ENCODE measurements around the gene SLC4A2.

SLC4A2 gene

DNA sequence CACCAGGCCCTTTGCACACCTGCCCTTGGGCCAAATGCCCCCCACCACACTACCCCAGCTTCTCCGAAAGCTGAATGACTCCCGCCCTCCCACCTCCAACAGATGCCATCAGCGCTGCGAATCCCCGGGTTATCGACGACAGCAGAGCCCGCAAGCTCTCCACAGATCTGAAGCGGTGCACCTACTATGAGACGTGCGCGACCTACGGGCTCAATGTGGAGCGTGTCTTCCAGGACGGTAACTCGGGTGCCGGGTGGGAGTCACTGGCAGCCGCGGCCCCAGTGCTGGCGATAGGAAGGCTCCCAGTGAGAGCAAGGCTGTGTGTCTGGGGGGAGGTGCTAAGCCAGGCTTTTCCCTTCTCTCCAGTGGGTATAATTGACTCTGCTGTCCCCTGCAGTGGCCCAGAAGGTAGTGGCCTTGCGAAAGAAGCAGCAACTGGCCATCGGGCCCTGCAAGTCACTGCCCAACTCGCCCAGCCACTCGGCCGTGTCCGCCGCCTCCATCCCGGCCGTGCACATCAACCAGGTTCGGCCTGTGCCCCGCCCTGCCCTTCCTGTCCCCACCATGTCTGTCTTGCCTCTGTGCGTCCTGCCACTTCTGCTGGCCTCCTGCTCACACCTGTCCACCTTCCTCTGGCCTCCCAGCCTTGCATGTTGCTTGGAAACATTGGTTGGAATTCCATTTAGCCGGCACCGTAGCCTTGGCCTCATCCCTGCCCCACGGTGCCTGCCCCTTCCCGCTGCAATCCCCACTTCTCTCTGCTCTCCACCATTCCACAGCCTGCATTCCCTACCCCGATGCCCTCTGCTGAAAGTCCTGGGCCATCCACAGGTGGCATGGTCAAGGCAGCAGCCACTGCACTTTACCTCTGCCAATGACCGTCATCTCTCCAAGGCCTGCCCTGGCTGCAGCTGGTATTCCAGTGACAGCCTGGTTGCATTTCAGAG lies 59.0 kb downstream of the SLC4A2 start:
- no peak for DNase-seq

DNA sequence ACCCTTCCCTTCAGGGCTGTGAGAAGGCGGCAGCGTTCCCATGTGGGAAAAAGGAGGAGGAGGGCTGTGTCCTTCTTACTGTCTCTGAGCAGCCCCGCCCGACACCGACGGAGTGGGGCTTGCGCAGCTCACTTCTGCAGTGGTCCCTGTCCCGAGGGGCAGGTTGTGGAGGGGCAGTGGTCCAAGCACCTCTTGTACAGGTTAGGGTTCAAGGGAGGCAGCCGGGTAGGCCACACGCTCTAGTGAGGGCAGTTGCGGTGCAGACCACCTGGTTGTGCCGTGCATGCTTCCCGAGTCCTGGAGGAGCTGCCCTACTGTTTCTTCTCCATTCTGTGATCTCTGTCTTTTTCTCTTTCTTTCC lies 59.6 kb downstream of the SLC4A2 start:
- DNase-seq, result no peak

DNA sequence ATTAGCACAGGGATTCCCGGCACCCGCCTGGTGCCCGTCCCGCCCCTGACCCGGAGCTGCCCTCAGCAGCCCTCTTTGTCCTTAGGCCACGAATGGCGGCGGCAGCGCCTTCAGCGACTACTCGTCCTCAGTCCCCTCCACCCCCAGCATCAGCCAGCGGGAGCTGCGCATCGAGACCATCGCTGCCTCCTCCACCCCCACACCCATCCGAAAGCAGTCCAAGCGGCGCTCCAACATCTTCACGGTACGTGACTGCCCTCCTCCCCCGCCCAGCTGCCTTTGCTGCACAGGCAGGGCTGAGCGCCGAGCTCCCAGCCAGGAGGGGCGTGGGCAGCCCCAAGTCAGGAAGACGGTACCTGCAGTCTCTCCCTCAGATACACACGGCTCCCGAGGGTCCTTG lies 60.5 kb downstream of the SLC4A2 start:
- DNase-seq, result no peak

DNA sequence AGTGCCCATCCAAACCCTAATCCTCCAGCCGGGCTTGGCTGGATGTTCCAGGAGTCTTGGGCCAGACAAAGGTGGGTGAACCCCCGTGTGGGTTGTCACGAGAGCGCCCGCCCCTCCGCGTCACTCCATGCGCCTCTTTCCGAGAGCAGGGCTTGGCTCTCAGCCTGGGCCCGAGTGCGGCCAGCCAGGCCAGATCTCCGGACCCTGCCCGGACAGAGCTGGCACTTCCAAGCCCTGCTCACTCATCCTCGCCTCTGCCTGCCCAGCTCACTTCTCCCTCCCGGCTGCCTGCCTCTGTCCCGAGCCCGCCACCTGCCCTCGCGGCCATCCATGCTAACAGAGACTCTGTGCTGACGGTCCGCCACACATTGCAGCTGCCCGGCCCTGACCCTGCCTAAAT lies 61.5 kb downstream of the SLC4A2 start:
- DNase-seq, result no peak

DNA sequence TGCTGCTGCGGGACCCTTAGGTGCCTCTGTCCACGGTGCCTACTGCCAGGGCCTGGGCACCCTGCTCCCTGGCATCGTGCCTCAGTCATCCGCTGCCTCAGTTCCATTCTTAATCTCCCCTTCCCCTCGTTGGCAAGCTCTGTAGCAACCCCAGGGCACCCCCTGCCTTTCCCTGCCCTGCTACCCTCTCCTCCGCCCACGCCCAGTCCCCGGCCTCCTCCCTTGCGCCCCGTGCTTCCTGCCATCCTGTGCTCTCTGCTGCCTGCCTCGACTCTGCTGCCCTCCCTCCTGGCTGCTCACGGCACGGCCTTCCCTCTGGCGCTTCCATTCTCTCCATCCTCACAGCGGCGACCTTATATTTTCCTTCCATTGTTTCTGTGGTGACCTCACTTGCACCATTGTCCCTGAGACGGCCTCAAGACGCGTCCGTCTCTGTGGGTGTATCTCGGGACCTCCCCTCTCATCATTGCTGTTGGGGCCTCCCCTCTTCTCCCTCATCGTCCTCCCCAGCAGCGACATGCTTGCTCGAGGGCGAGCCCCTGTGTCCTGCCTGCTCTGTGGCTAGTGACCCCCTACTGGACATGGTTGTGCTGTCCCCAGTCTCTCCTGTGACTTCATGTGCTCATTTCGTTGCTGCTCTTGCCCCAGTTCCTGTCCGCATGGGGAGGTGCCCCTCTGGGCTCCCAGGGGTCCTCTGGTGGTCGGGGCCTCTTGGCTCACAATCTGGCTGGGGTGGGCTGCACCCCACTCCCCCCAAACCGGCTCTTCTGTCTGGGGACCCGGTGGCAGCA lies 62.2 kb downstream of the SLC4A2 start:
- no peak for DNase-seq

DNA sequence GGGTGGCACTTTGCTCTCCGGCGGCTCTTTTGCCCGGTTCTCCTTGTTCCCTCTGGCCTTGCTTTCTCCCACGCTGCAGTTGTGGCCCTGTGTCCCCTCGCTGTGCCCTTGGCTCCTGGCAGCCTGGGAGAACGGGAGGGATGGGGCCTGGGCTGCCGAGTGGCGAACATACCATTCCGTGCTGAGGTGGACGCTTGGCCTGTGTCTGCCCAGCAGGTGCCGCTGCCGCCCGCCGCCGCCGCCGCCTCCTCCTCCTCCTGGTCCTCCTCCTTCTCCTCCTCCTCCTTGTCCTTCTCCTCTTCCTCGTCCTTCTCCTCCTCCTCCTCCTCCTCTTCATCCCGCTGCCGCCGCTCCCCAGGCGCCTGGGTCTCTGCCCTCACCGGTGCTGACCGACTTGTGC lies 62.9 kb downstream of the SLC4A2 start:
- no peak for DNase-seq

DNA sequence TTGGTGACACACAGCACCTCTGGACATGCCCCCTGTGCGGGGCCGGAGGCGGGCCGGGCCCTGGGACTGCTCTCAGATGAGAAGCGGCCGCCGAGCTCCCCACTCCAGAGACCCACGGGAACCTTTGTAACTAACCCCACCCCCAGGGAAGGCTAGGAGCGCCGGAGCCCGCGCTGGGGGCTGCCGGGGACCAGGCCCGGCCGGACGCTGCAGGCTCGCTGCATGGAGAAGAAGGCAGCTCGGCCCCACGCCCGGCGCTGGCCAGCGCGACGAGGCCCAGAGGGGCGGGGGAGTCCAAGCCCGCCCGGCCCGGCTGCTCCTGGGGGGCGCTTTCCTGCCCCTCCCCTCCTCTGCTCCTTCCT lies 63.4 kb downstream of the SLC4A2 start:
- no peak for DNase-seq

DNA sequence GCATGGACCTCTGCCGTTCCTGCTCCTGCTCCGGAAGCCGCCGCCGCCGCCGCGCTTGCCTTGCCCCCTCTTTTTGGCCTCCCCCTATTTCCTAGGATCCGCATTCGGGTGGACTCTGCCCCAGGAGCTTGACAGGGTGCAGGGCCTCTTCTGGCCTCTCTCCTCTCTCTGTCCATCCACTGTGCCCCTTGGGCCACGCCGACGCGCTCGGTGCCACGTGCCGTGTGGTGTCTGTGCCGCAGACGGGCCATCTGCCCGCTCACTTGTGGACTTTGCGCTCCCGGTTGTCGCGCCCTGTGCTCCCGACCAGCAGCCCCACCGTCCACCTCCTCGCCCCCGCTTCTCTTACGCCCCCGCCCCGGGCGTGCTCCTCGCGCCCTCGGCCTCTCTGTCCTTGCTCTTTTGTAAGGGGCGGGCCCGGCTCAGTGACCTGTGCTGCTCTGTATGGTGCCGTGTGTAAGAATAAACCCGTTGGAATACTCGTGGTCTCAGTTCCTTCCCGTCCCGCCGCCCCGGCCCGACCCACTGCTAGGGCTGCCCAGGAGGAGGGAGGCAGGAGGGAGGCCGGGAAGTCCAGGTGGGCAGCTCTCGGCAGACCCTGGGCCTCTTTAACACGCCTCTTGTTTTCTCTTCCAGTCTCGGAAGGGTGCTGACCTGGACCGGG lies 63.9 kb downstream of the SLC4A2 start:
- no peak for DNase-seq

DNA sequence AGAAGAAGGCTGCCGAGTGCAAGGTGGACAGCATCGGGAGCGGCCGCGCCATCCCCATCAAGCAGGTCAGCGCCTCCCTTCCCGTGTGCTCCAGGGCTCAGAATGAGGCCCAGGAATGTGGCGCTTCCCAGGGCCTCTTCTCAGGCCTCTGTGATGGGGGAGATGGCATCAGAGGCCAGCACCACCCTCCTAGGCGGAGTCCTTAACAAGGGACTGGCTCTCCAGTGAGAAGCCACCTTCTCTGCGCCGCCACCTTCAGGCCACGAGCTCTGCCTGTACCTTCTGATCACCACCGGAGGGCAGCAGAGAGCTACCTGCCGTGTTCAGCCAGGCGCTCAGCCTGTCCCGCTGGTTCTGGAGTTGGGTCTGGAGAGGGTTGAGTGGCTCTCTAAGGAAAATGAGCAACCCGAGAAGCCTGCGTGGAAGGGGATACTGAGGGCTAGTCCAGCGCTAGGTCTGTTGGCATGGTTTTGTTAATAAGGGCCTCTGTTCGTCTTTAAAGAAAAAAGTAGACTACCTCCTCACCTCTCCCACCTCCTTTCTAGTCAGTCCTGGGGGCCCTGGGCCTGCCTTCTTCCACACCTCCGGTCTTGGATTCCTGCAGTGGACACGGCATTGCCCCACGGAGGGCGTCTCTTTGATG lies 64.6 kb downstream of the SLC4A2 start:
- DNase-seq, result peak; percentile 87

DNA sequence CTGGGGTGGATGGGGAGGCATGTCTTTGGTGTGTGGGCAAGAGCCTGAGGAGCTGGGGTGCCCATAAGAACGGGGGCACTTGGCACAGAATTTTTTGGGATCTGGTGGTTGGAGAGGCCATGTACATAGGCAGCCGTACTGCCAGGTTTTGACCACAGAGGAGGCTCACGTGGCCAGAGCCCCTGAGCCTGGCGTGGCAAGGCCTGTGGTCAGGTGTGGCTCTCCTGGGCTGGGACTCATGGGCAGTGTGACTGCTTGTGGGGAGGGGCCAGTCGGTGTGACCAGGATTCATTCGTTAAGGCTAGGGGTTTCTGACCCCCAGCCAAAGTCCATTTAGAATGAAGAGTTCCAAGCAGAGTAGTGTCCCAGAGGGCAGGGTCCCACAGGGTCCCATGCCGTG lies 65.1 kb downstream of the SLC4A2 start:
- no peak for DNase-seq

DNA sequence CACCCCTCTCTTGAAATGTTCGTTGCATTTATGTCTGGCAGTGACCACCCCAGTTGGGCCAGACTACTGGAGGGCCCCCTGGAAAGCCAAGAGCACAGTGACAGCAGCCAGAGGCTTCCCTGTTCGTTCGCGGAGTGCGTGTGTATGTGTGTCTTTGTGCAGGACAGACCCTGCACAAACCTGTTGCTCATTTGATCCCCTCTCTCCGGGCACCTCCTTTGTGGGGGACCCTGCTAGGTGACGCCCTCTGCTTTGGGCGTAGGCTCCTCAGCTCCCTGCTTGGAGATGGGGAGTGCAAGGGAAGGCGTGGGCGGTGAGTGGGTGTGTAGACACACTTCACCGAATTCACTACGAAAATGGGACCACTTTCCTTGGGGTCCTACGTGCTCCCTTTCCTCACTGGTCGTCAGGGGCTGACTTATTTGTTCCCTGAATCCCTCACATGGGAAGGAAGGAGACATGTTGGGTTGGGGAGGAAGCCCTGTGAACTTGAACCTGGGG lies 65.6 kb downstream of the SLC4A2 start:
- DNase-seq, result no peak

DNA sequence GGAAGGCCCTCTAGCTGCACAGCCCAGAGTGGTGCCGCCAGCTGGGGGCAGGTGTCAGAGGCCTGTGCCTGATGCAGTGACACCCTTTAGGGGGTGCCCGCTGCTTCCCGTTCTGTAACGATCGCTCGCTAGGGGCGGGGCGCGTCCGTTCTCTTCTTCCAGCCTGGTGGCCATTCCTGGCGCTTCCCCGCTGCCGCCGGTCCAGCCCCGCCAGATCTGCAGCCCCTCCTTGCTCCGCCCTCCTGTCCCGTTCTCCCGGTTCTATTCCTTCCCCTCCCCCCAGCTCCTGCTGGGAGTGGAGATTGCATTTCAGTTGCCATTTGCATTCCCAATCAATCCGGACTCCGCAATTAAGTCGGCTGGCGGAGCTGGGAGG lies 66.1 kb downstream of the SLC4A2 start:
- no peak for DNase-seq

DNA sequence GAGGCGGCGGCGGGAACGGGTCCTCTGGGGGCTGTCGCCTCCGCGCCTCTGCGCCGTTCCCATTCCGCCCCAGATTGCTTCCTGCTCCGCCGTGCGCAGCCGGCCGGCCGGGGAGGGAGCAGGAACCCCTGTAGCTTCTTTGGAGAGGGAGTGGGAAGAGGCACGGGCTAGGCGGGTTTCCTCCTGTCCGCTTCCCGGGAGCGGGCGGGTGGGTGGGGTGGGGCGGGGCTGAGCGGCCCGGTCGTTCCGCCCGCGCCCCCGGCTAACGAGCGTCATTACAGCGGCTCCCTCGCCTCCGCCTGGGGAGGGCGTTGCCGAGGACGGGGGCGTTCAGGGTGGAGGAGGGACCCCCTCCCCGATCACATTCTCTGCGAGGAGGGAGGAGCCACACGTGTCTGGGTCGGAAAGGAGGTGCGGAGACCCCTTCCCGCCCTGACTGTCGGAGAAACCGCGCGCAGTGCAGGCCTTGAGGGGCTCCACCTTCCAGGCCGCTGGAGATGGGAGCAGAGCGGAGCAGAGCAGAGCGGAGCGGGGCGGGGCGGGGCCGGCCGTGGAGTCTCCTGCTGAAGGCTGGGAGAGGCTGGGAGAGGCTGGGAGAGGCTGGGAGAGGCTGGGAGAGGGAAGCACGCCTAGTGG lies 66.6 kb downstream of the SLC4A2 start:
- no peak for DNase-seq

Data from stimulated activated CD4-positive, alpha-beta T cell treated with anti-CD3 and anti-CD28 coated beads, Interleukin-15, amount 100 ng/mL, for 24 hours (primary cell).